ENCODE measurements around the gene FREY1.

The FREY1 gene, protein sequence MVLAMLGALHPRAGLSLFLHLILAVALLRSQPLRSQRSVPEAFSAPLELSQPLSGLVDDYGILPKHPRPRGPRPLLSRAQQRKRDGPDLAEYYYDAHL

DNA sequence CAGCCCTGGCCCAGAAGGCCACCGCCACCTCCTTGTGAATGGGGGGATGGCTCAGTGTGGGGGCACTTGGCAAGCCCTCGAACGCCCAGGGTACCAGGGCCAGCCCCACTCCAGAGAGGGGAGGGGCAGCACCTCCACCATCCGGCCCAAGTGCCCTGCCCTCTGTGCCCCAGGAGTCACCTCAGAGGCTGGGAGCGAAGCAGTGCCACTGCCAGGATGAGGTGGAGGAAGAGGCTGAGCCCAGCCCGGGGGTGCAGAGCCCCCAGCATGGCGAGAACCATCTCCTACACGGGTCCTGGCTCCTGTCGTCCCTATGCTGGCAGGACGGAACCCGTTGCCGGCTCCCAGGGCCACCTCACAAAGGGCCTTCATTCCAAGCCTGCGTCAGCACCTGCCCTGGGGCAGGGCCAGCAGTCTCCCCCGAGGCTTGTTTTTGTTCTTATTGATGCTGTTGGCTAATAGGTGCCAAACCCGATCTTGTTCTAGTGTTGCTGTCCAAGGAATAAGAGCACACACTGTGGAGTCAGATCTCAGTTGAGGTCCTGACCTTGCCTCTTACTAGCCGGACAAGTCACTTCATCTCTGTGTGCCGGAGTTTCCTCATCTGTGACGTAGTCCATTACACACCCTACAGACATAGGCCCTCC, at the start of gene FREY1:
TSS of gene FREY1 (minus strand) at position 307 of the 647 bp plus-strand sequence. CDS start at position 281, 26 bp downstream.
- DNase-seq: no peak

DNA sequence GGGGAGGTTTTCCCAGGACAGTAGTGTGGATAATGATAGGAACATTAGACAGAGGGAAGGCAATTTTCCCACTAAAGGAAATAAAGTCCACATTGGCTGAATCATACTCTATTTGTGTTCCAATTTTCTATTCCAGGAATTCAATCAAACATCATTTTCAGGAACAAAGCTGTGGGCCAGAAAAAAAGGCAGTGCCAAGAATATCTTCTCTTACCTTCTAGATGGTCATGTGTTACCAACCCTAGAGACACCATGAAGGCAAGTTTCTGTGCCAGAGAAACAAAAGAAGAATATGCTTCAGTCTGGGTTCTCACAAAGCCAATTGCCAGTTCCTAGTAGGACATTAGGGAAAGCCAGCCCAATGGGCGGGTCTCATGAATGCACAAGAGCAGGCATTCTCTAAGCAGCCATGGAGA, 42.9 kb upstream of the FREY1 start:
- no peak for DNase-seq

DNA sequence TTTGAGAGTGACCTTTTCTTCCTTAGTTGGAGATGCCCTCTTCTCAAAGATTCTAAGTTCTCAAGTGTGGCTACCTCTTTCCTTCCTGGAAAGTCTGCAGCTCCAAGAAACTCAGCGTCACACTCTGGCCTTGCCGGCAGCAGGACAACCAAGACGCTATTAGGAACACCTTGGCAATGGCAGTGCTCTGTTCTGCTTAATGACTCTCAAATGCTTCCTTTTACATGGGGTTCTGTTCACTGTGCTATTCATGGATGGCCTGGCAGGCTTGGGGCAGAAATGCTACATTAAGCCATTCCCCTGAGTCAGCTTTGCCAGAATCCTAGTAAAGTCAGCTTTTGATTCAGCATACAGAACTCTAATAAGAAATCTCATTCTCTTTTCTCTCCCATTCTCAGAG, 41.3 kb upstream of the FREY1 start:
- DNase-seq: no peak

GRCh38 chr11:45947885-45948284, 40.8 kb upstream of the FREY1 start:
- DNase-seq: no peak

DNA sequence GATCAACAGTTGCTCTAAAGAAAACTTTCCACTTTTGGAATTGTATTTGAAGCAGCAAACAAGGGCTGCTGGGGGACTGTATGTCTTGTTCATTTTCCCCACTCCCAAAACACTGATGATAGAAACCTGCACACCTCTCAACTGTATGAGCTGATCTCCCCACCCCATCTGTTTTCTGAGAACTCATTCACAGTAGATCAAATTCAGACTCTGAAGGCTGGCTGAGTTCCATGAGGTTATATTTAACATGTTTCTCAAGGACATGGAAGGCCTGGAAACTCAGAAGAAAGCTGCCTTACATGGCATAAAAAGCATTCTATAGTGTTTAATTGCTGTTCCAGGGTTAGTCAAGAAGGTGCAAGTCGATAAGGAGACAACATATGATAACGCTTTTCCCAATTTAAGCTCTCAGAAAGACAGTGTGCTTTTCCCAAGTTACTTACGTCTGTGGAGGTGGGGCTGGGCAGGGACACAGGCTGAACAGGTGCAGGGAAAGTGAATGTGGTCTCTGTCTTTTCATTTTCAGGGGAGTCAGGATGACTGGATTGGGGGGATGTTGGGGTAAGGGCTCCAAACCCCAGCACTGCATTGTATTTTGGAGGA, 38.4 kb upstream of the FREY1 start:
- no peak for DNase-seq

DNA sequence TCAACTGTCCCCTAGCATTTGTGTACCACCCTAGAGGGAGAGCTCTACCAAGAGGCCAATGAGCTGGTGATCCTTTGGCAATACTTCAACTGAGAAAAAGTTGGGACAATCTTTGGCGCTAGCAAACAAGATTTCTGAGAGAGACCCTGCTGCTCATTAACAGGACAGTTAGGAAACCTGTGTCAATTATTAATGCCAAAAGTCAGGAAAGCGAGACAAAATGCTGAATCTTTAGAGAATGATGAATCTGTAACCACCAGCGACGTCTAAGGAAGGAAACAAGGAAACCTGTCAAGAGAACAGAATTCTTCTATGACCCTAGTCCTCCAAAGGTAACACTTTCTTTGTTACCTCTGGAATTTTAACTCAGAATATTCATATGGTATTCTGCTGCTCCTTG, 35.3 kb upstream of the FREY1 start:
- no peak for DNase-seq

GRCh38 chr11:45941285-45941684, 34.2 kb upstream of the FREY1 start:
- no peak for DNase-seq

- DNase-seq: no peak
These were observed 32.8 kb upstream of the FREY1 start for GRCh38 chr11:45939836-45940235.

DNA sequence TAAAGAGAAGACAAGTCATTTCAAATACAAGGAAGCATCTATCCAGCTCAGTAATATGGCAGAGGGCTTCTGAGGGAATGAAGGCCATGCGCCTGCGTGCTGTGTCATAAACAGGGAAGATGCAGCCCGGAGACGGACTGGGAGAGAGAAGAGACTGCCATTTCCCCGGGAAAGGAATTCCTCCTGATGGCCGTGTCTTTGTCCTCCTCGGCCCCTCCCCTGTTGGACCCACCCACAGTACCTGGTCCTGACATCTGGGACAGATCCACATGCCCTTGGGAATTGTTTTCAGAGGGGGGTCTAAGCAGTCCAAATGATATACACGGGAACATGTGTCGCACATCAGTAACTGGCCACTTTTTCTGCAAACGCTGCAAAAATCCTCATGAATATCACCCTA, 30.8 kb upstream of the FREY1 start:
- DNase-seq: no peak

- DNase-seq: no peak
These were observed 29.5 kb upstream of the FREY1 start for GRCh38 chr11:45936511-45937054.

GRCh38 chr11:45935349-45936064, 28.4 kb upstream of the FREY1 start:
- no peak for DNase-seq

DNA sequence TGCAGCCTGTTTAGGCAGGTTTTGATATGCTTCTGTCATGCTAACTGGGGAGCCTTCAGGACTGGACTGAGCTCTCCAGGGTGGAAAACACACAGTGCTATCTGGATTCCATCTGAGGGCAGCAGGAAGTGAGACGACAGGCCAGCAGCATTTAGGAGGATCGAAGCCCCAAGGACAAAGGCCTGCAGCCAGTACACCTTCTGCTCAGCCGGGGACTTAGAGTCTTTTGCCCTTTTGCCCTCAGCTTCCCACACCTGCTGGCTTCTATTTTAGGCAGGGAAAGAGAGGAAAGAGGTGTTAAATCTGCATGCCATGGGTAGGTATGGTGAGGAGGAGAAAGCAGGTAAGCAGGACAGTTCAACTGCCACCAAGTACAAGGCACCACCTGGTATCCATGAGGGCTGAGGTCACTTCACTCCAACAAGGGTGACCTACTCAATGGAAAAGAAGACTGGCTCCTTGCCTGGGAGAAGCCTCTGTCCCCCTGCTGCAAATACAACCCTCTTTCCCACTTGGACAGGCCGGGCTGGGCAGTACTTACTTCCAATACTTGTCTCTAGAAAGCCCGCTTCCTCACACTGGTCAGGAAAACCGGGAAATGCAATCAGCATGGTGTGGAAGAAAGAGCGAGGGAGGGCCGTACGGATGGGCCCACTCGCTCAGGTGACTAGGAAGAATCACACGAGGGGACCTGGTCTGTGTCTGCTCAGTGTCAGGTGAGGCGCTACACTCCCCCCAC, 27.7 kb upstream of the FREY1 start:
- DNase-seq: no peak

DNA sequence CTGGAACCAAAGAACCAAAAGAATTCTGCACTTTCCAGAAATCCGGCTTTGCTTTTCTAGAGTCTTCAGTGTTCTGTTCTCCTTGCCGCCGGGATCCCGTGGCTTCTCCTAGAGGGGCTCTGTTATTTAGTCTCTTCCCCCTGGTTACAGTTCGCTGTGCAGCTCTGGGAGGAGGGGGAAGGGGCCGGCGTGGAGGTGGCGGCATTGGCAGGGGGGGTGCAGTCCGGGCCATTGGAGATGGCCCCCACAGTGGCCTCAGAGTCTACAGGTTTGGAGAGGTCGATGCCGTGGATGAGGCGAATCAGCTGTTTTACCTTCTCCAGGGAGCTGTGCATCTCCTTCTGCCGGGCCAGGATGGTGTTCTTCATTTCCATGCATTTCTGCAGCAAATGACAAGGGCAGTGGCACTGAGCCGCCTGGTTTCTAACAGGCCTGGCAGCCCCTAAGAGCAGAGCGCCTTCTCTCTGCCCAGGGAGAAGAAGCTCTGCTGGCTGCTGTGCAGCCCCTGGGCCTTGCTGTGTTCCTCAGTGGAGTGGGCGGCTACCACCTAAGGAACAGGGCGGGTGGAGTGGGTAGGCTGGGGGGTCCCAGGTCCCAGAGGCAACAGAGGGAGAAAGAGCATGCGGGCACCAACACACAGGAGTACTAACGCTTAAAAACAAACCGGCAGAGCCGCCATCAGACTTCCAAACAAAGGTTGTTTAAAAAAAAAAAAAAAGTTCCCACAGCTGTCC, 26.9 kb upstream of the FREY1 start:
- DNase-seq: no peak

GRCh38 chr11:45933131-45933831, 26.2 kb upstream of the FREY1 start:
- no peak for DNase-seq

GRCh38 chr11:45932217-45932616, 25.1 kb upstream of the FREY1 start:
- no peak for DNase-seq

GRCh38 chr11:45931739-45932138, 24.7 kb upstream of the FREY1 start:
- no peak for DNase-seq

GRCh38 chr11:45930951-45931570, 24.0 kb upstream of the FREY1 start:
- no peak for DNase-seq

DNA sequence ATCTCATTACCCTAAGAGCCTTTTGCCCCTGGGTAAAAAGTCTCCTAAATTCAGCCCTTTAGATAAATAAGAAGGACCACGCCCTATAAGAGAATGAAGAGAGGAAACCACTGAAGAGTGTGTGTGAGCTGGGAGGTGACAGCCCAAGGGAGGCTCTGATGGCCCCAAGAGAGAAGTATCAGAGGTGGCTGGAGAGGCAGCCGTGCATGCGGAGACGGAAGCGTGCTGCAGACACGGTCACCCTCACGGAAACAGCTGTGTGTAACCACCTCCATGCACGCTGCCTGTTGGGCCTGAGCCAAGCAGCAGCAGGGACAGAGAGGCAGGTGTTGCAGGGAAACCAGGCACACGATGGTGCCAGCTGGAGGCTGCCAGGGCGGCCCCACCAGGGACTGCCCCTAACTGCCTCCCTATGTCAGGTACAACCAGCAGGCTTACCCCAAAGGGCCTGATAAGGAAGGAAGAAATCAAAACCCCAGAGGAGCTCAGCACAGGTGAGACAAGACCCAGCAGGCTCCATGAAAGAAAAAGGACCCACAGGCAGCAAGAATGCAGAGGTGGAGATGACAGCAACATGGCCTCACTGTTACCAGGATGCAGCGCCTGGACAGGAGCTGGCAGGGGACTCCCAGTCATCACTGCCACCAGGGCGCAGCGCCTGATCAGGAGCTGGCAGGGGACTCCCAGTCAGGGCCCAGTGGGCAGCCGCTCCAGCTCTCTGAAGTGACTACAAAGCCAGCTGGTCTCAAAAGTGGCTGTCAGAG, 23.1 kb upstream of the FREY1 start:
- DNase-seq: peak; percentile 61

- no peak for DNase-seq
These were observed 22.5 kb upstream of the FREY1 start for GRCh38 chr11:45929486-45930030.

Data from CD4-positive, alpha-beta T cell treated with Interleukin-10 for 1 hour (primary cell).